ENCODE data around the gene TMEM233. TPM values are rescaled to one million over a fixed set of nuclear protein-coding genes. Genes with fewer than 3 reads are reported as not detected.

Gene TMEM233
- polyA plus RNA-seq, 1 donor from 2014 or later = not detected

DNA sequence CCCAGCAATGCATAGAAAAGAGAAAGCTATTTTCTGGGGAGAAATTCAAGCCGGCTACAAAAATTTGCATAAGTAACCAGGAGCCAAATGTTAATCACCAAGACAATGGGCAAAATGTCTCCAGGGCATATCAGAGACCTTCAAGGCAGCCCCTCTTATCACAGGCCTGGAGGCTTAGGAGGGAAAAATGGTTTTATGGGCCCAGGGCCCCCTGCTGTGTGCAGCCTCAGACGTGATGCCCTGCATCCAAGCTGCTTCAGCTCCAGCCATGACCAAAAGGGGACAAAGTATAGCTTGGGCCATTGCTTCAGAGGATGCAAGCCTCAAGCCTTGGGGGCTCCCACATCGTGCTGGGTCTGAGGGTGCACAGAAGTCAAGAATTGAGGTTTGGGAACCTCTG, 15.8 kb downstream of the TMEM233 start:
- TF ChIP-seq MXI1 (conservative IDR thresholded peaks at IDR 0.05; ENCODE audit: poor library complexity, severe bottlenecking) = no peak
- TF ChIP-seq, protein P1, sequence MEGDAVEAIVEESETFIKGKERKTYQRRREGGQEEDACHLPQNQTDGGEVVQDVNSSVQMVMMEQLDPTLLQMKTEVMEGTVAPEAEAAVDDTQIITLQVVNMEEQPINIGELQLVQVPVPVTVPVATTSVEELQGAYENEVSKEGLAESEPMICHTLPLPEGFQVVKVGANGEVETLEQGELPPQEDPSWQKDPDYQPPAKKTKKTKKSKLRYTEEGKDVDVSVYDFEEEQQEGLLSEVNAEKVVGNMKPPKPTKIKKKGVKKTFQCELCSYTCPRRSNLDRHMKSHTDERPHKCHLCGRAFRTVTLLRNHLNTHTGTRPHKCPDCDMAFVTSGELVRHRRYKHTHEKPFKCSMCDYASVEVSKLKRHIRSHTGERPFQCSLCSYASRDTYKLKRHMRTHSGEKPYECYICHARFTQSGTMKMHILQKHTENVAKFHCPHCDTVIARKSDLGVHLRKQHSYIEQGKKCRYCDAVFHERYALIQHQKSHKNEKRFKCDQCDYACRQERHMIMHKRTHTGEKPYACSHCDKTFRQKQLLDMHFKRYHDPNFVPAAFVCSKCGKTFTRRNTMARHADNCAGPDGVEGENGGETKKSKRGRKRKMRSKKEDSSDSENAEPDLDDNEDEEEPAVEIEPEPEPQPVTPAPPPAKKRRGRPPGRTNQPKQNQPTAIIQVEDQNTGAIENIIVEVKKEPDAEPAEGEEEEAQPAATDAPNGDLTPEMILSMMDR (IDR thresholded peaks at IDR 0.05; ENCODE audit: poor library complexity, severe bottlenecking) = no peak
- TF ChIP-seq SMC3 (conservative IDR thresholded peaks at IDR 0.05; ENCODE audit: poor library complexity) = no peak
- TF ChIP-seq, protein P2, sequence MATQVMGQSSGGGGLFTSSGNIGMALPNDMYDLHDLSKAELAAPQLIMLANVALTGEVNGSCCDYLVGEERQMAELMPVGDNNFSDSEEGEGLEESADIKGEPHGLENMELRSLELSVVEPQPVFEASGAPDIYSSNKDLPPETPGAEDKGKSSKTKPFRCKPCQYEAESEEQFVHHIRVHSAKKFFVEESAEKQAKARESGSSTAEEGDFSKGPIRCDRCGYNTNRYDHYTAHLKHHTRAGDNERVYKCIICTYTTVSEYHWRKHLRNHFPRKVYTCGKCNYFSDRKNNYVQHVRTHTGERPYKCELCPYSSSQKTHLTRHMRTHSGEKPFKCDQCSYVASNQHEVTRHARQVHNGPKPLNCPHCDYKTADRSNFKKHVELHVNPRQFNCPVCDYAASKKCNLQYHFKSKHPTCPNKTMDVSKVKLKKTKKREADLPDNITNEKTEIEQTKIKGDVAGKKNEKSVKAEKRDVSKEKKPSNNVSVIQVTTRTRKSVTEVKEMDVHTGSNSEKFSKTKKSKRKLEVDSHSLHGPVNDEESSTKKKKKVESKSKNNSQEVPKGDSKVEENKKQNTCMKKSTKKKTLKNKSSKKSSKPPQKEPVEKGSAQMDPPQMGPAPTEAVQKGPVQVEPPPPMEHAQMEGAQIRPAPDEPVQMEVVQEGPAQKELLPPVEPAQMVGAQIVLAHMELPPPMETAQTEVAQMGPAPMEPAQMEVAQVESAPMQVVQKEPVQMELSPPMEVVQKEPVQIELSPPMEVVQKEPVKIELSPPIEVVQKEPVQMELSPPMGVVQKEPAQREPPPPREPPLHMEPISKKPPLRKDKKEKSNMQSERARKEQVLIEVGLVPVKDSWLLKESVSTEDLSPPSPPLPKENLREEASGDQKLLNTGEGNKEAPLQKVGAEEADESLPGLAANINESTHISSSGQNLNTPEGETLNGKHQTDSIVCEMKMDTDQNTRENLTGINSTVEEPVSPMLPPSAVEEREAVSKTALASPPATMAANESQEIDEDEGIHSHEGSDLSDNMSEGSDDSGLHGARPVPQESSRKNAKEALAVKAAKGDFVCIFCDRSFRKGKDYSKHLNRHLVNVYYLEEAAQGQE (IDR thresholded peaks at IDR 0.05; ENCODE audit: borderline replicate concordance) = no peak
- TF ChIP-seq EZH2 (IDR thresholded peaks at IDR 0.05; ENCODE audit: borderline replicate concordance, insufficient read depth, low read length, poor library complexity, severe bottlenecking) = no peak
- no peak for TF ChIP-seq RAD21 (conservative IDR thresholded peaks at IDR 0.05)
- TF ChIP-seq EP300 (conservative IDR thresholded peaks at IDR 0.05; ENCODE audit: poor library complexity, severe bottlenecking) = no peak
- no peak for TF ChIP-seq TAF1 (IDR thresholded peaks at IDR 0.05; ENCODE audit: low read depth)
- no peak for TF ChIP-seq POLR2AphosphoS5 (IDR thresholded peaks at IDR 0.05)
- no peaks in the 10 kb centered on the region for H3K9me2 ChIP-seq (ENCODE audit: insufficient read depth, low read length)
- H3K79me2 ChIP-seq (replicated peaks; ENCODE audit: insufficient read depth, low read length) = no peaks in the 10 kb centered on the region
- H3K27me3 ChIP-seq (ENCODE audit: insufficient read depth, low read depth, low read length) = no peaks in the 10 kb centered on the region
- H3K4me3 ChIP-seq (ENCODE audit: low read length) = no peak overlapping the region
- H4K20me1 ChIP-seq (ENCODE audit: insufficient read depth) = no peaks in the 10 kb centered on the region
- no peaks in the 10 kb centered on the region for H3K9me3 ChIP-seq (ENCODE audit: low read length)
- H3F3A ChIP-seq (ENCODE audit: insufficient read depth, low read length, poor library complexity, severe bottlenecking) = no peaks in the 10 kb centered on the region
- H2AFZ ChIP-seq (ENCODE audit: low read depth, low read length) = no peak overlapping the region
- no peak overlapping the region for H3K9ac ChIP-seq (ENCODE audit: low read length)
- no peaks in the 10 kb centered on the region for H3K36me3 ChIP-seq (ENCODE audit: insufficient read depth, low read length)
- no peak overlapping the region for H3K4me2 ChIP-seq (ENCODE audit: low read length)
- H3K27ac ChIP-seq (ENCODE audit: low read length) = no peak overlapping the region

DNA sequence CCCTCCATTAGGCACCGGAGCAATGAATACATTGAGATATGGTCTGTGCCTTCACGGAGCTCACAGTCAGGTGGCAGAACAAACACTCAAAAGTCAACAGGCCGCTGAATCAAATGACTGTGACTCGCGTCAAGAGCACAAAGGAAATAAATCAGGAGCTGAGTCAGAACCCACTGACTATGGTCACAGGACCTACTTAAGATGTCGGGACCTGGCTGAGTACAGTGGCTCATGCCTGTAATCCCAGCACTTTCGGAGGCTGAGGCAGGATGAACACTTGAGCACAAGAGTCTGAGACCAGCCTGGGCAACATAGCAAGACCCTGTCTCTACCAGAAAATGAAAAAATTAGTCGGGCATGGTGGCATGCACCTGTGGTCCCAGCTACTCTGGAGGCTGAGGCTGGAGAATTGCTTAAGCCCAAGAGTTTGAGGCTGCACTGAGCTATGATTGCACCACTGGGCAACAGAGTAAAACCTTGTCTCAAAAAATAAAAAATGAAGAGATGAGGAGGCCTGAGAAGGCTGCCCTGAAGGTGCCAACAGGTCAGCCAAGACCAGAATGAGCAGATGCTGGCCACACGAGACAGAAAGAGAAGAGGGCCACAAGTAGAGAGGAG, 19.9 kb downstream of the TMEM233 start:
- no peak overlapping the region for H3K9ac ChIP-seq (ENCODE audit: low read length)
- TF ChIP-seq MXI1 (conservative IDR thresholded peaks at IDR 0.05; ENCODE audit: poor library complexity, severe bottlenecking) = no peak
- no peak for TF ChIP-seq EP300 (conservative IDR thresholded peaks at IDR 0.05; ENCODE audit: poor library complexity, severe bottlenecking)
- no peak for TF ChIP-seq POLR2AphosphoS5 (IDR thresholded peaks at IDR 0.05)
- TF ChIP-seq, protein P1 (IDR thresholded peaks at IDR 0.05; ENCODE audit: poor library complexity, severe bottlenecking) = no peak
- no peak for TF ChIP-seq SMC3 (conservative IDR thresholded peaks at IDR 0.05; ENCODE audit: poor library complexity)
- no peak for TF ChIP-seq TAF1 (IDR thresholded peaks at IDR 0.05; ENCODE audit: low read depth)
- TF ChIP-seq RAD21 (conservative IDR thresholded peaks at IDR 0.05) = no peak
- no peak for TF ChIP-seq EZH2 (IDR thresholded peaks at IDR 0.05; ENCODE audit: borderline replicate concordance, insufficient read depth, low read length, poor library complexity, severe bottlenecking)
- TF ChIP-seq, protein P2 (IDR thresholded peaks at IDR 0.05; ENCODE audit: borderline replicate concordance) = no peak
- H4K20me1 ChIP-seq (ENCODE audit: insufficient read depth) = no peaks in the 10 kb centered on the region
- H3K4me2 ChIP-seq (ENCODE audit: low read length) = no peak overlapping the region
- H3K9me2 ChIP-seq (ENCODE audit: insufficient read depth, low read length) = no peaks in the 10 kb centered on the region
- H3K36me3 ChIP-seq (ENCODE audit: insufficient read depth, low read length) = no peaks in the 10 kb centered on the region
- H3K4me3 ChIP-seq (ENCODE audit: low read length) = no peak overlapping the region
- H3K27ac ChIP-seq (ENCODE audit: low read length) = no peak overlapping the region
- H2AFZ ChIP-seq (ENCODE audit: low read depth, low read length) = no peak overlapping the region
- no peaks in the 10 kb centered on the region for H3K9me3 ChIP-seq (ENCODE audit: low read length)
- no peaks in the 10 kb centered on the region for H3K27me3 ChIP-seq (ENCODE audit: insufficient read depth, low read depth, low read length)
- H3F3A ChIP-seq (ENCODE audit: insufficient read depth, low read length, poor library complexity, severe bottlenecking) = no peaks in the 10 kb centered on the region
- H3K79me2 ChIP-seq (replicated peaks; ENCODE audit: insufficient read depth, low read length) = no peaks in the 10 kb centered on the region
